Activated CD4-positive, CD25-positive, alpha-beta regulatory T cell treated with anti-CD3 and anti-CD28 coated beads, Interleukin-2, amount 50 U/mL, for 24 hours (primary cell): ENCODE results near the gene ATOH1.

Experiments used
- ATAC-seq, 2 donors: fragments of 150-1000 bp; cut with Tn5 transposase; one replicate each; pipeline ENCODE4 v1.10.0; 2021; ENCODE audit warnings: mild to moderate bottlenecking in 1 of 2, moderate library complexity in 1 of 2

ATOH1 gene, protein sequence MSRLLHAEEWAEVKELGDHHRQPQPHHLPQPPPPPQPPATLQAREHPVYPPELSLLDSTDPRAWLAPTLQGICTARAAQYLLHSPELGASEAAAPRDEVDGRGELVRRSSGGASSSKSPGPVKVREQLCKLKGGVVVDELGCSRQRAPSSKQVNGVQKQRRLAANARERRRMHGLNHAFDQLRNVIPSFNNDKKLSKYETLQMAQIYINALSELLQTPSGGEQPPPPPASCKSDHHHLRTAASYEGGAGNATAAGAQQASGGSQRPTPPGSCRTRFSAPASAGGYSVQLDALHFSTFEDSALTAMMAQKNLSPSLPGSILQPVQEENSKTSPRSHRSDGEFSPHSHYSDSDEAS

DNA sequence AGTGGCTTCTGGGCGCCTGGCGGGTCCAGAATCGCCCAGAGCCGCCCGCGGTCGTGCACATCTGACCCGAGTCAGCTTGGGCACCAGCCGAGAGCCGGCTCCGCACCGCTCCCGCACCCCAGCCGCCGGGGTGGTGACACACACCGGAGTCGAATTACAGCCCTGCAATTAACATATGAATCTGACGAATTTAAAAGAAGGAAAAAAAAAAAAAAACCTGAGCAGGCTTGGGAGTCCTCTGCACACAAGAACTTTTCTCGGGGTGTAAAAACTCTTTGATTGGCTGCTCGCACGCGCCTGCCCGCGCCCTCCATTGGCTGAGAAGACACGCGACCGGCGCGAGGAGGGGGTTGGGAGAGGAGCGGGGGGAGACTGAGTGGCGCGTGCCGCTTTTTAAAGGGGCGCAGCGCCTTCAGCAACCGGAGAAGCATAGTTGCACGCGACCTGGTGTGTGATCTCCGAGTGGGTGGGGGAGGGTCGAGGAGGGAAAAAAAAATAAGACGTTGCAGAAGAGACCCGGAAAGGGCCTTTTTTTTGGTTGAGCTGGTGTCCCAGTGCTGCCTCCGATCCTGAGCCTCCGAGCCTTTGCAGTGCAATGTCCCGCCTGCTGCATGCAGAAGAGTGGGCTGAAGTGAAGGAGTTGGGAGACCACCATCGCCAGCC is at the start of gene ATOH1:
ATOH1 (plus strand) TSS at position 422 of the 663 bp plus-strand sequence; CDS start at position 596, 174 bp downstream.
- no peak for ATAC-seq

DNA sequence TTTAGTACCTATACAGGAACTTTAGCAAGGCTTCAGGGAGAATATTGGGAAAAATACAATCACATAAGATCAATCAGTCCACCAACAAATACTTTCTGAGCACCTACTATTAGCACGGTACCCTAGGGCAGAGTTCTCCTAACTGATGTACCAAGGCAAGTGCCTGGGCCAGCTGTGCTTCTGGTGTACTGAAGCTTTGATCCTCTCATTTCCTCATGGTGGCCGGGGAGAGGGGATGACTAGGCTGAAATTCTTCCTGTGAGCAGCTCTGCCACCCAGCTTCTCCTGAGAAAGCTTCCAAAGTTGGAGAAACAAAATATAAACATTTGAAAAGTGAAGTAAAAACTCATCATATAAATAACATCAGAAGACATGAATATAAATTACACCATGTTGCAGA is 49.3 kb upstream of the ATOH1 start:
- ATAC-seq: no peak

DNA sequence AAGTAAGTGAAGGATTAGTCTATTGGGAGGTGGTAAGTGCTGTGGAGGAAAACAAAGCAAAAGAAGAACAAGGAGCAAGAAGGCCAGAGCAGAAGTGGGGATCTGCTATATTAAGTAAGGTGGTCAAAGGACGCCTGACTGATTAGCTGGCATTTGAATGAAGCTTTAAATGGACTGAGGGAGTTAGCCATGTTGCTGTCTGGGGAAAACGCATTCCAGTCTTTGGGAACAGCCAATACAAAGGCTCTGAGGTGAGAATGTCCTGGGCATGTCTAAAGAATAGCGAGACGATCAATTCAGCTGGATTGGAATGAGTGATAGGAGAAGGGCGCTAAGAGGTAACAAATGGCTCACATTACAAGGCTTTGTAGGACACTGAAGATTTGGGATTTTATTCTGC is 48.5 kb upstream of the ATOH1 start:
- no peak for ATAC-seq

DNA sequence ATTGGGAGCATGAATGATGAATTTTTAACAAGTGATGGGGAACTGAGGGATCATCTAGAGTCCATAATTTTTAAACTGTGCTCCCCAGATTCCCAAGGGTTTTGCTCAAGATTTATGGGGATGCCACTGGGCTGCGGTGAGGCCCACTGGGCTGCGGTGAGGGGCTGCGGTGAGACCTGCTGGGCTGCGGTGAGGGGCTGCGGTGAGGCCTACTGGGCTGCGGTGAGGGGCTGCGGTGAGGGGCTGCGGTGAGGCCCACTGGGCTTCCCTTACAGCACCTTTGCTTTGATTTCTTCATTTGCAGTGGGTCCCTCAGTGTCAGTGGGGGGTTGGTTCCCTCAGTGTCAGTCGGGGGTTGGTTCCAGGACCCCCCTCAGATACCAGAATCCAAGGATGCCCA is 47.4 kb upstream of the ATOH1 start:
- no peak for ATAC-seq

DNA sequence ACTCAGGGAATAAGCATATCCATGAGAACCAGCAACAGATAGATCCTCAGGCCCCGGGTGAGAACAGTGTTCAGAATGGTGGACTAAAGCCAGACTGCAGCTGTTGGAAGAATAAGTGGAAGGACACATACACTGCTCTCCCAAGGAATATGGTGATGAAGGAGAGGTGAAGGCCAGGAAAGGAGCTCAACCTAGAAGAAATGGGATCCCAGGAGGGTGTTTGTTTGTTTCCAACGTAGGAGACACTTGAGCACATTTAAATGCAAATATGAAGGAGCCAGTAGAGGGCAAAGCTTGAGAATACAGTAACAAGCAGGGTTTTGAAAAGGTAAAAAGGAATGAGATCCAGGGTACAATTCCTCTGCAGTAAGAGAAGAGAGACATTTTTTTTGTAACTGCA is 42.4 kb upstream of the ATOH1 start:
- ATAC-seq: no peak

DNA sequence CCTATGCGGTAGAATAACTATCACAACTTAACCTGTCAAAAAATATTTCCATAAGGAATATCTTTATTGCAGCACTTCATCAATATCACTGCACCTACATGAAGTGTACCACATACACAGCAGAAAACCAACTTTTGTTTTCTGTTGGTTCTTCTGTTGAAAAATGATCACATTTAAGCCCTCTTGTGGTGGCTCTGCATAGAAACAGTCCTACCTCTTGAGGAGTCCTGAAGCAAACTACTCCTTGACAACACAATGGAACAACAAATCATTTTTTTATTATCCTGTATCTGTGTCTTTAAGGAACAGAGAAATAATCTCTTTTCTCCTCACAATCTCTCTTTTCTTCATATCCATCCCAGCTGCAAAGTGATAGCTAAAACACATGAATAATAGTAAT is 39.8 kb upstream of the ATOH1 start:
- ATAC-seq: no peak

DNA sequence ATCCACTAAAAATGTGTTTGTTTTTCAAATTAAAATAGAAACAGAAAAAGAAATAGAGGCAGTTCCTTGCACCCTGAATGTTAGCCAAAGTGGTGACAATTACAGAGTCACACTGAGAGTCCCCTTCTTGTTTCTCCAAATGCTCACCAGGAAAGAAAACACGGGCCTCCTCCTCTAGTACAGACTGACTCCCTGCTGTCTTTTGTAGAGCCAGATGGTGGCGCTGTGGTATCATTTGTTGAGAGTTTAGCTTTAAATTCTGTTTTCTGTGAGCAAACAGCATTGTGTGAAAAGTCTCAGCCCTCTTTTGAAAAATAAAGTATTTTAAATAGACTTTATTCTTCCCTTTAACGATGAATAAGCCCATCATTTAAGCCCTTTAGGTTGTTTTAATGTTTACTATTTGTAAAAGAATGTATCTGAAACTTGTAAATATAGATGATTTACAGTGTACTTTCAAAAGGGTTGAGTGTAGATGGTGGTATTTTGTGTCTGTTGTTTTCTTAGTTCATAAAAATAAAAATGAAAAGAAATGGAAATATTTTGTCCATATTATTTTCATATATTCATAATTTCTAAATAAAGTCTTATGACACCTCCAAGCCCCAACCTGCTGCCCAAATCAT is 36.9 kb upstream of the ATOH1 start:
- ATAC-seq: no peak

DNA sequence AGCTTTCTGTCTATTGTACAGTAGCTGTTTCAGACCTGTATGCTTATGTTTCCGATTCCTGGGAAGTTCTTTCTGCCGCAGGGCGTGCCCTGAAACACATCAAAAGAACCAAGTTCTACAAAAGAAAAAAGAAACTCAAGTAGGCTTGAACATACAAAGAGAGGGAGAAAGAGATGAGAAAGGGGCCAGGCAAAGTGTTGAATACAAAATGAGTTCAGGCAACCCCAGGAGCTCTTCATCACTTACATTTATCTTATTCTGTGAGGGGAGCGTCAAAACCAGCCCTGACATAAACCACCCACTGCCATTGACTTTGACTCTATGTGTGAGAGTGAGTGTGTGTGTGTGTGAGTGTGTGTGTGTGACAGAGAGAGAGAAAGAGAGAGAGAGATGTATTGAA is 26.5 kb upstream of the ATOH1 start:
- ATAC-seq: no peak

DNA sequence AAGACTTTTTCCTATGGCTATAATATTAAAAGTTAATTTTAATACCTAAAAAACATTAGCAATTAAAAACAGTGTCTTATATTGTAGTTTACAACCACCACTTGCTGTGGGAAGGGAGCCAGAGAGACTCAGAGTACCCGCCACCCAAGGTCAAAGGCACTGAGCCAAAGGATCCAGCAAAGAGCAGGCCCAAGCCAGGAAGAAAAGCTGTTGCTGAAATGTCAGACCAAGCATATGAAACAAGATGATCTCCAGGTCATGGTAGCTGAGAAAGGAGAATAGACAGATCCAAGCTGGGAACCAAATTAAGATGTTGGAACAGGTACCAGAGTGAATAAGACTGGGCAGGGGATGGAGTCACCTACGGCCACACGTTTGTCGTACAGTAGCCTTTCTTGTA is 18.8 kb upstream of the ATOH1 start:
- no peak for ATAC-seq

DNA sequence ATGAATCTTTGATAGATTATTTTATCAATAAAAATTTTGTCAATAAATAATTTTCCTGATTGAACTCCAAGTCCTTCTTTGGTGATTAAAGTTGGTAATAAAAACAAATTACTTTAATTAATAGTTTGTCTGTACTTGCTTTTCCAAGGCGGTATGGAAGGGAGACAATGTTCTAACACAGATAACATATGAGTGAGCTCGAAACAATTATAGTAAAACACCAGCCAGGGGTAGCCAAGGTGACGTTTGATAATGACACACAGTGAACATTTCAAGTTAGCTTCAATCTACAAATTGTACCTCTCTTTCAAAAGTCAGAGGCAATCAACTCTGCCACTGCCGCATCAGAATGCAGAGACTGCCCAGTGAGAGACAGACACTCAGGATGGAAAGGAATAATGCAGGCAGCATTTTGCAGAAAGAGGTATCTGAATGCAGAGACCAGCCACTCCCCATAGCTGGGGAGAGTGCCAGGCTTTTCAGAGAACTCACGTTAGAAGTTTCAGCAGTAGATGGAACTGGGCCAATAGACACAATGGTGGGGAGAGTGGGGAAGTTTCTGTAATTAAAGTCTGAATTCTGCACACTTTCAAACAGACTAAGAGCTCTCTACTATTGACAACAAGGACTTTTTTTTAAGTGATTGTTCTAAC is 18.1 kb upstream of the ATOH1 start:
- no peak for ATAC-seq

DNA sequence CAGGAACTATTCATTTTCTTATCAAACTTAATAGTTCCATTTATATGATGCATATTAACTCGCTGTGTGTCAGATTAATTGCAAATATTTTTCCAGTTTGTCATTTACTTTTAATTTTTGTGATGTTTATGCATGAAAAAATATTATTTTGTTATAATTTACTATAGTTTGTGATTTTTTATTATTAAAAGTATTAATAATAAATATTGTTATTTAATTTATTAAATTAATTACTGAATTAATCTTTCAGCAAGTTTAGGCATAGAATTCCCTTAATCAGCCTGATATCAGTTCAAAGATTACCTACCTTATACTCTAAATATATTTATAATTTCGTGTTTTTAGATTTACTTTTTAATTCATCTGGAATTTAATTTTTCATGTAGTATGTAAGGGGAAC is 15.5 kb upstream of the ATOH1 start:
- no peak for ATAC-seq

DNA sequence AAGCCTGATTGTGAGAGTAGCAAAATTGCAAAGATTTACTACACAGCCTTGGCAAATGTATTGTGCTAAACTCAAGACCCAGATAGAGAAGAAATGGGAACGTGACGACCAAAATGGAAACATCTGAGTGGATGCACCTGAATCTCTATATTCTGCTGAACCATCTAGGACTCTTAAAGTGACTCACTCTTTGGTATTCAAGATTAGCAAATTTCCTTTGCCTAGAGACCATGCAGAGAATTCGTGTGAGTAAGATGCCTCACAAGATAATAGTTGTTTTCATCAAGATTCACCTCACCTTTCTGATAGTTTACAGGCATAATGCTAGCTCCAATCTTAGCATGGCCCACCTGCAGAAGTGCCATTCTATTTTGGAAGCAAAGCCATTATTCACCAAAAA is 14.4 kb upstream of the ATOH1 start:
- no peak for ATAC-seq

DNA sequence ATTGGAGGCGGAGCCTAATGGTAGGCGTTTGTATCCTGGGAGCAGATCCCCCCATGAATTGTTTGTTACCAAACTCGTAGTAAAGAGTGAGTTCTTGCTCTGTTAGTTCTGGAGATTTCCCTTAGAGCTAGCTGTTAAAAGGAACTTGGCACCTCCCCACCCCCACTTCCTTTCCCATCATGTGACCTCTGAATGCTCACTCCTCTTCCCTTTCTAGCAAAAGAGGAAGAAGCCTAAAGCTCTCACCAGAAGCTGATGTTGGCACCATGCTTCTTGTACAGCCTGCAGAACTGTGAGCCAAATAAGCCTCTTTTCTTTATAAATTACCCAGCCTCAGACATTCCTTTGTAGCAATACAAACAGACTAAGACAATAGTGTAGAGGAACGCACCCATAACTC is 13.8 kb upstream of the ATOH1 start:
- no peak for ATAC-seq

DNA sequence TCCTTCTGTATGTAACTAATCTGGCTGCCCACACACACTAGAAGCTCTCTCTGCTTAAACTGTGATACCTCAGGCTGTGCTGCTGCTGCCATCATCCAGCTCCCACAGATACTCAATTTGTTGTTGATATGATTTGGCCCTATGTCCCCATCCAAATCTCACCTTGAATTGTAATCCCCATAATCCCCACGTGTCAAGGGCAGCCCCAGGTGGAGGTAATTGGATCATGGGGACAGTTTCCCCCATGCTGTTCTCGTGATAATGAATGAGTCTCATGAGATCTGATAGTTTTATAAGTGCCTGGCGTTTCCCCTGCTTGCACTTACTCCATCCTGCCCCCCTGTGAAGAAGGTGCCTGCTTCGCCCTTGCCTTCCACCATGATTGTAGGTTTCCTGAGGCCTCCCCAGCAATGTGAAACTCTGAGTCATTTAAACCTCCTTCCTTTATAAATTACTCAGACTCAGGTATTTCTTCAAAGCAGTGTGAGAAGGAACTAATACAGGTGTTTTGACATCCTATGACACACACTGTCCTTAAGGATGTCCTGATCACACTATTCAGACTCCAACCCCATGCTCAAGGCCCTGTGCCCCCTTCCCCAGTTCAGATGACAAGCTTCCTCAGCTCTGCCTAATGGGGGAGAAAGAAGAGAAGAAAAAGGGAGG is 2.9 kb upstream of the ATOH1 start:
- no peak for ATAC-seq

DNA sequence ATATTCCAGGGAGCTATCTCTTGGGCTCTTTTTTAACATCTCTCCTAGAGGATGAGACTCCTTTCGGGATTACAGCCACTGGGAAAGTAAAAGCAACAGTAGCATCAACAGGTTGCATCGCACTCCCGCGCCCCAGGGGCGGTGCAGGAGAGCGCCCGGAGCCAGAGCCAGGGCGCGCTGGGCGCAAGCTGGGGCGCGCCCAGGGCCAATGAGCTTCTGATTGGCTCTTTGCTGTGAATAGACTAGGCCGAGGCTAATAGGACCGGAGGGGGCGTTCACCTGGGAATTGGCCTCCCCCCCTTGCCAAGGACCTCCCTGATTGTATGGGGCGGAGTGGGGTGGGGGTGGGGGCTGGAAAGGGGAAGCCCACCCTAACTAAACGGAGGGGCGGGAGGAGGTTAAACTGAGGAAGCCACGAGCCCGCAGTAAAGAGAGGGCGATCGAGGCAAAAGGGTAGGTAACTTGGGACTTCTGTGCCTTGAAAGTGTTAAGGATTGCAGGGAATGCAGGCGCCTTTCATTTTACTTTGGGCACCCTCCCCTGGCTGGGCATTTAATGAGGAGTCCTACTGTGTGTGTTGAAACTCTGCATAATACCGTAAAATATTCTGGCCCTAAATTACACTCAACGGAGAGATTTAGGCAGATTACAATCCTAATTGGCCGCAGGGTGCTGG is 1.1 kb upstream of the ATOH1 start:
- ATAC-seq: no peak

DNA sequence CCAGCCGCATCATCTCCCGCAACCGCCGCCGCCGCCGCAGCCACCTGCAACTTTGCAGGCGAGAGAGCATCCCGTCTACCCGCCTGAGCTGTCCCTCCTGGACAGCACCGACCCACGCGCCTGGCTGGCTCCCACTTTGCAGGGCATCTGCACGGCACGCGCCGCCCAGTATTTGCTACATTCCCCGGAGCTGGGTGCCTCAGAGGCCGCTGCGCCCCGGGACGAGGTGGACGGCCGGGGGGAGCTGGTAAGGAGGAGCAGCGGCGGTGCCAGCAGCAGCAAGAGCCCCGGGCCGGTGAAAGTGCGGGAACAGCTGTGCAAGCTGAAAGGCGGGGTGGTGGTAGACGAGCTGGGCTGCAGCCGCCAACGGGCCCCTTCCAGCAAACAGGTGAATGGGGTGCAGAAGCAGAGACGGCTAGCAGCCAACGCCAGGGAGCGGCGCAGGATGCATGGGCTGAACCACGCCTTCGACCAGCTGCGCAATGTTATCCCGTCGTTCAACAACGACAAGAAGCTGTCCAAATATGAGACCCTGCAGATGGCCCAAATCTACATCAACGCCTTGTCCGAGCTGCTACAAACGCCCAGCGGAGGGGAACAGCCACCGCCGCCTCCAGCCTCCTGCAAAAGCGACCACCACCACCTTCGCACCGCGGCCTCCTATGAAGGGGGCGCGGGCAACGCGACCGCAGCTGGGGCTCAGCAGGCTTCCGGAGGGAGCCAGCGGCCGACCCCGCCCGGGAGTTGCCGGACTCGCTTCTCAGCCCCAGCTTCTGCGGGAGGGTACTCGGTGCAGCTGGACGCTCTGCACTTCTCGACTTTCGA is 654 bp downstream of the ATOH1 start:
- ATAC-seq: no peak

DNA sequence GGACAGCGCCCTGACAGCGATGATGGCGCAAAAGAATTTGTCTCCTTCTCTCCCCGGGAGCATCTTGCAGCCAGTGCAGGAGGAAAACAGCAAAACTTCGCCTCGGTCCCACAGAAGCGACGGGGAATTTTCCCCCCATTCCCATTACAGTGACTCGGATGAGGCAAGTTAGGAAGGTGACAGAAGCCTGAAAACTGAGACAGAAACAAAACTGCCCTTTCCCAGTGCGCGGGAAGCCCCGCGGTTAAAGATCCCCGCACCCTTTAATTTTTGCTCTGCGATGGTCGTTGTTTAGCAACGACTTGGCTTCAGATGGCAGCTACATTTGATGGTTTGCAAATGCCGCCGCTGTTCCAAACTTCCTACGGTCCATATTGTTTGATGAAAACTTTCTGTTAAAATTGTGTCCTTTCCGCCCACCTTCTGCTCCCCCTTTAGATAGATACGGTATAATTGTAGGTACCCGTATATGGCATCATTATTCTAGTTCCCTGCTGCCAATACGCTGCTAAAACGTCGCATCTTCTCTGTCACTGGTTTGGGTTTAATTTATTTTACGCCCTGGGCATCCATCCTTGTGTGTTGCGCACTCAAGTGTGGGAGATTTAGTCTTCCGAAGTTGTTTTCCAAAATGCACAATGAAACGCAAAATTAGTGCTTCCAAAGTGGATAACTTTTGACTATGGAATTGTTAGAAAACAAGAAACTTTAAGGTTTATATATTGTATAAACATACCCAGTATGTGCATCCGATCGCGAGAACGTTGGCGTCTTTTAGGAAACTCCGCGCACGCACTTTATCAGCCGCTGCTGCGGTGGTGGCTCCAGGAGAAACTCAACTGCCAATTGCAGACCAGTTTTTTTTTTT is 1.5 kb downstream of the ATOH1 start:
- ATAC-seq: no peak

DNA sequence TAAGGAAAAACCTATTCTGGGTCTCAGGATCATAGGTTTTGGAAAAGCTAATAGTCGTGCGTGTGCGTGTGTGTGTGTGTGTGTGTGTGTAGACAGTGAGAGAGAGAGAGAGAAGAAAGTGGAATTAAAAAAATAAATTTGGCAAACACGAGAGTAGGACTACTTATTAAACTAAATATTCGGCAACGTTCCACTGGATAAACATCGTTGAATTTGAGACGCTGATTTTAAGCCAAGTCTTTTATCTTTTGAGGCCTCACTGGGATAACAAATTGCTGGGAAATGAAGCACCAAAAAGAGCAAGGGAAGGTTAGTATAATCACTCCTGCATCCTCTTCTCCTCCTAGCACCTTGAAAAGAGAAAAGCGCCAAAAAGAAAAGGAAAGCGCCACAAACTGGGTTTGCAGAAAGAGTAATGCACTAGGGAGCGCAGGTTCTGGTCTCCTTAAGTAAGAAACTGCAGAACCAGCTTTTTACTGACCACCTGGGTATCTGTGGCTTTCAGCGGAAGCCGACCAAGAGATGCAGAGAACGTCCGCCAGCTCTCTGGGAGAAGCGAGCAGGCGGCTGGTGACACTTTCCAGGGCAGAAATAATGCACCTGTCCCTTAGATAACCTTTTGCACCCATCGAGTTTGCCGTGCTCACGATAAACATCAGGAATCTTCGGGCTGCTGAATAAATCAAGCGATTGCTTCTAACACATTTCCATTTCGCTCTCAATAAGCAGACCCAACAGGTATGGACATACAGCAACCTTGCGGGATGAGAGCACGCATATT is 3.4 kb downstream of the ATOH1 start:
- no peak for ATAC-seq

DNA sequence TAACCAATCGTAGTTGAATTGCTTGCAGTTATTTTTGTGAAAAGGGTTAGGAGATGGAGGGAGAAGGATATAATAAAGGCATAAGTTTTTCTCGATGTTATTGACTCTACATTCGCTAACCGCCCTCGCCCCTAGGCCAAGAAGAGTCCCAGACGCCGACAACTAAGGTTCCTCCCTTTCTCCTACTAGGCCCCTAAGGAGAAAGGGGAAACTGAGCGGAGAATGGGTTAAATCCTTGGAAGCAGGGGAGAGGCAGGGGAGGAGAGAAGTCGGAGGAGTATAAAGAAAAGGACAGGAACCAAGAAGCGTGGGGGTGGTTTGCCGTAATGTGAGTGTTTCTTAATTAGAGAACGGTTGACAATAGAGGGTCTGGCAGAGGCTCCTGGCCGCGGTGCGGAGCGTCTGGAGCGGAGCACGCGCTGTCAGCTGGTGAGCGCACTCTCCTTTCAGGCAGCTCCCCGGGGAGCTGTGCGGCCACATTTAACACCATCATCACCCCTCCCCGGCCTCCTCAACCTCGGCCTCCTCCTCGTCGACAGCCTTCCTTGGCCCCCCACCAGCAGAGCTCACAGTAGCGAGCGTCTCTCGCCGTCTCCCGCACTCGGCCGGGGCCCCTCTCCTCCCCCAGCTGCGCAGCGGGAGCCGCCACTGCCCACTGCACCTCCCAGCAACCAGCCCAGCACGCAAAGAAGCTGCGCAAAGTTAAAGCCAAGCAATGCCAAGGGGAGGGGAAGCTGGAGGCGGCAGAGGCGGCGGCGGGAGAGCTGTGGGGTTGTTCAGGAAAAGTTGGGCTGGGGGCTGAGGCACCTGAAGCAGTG is 5.9 kb downstream of the ATOH1 start:
- no peak for ATAC-seq
